GM18951 (cell line): Measurements from ENCODE around the gene ZNF740.

Experiments used
- POLR2A ChIP-seq: IDR thresholded peaks from 4 replicates; pipeline ENCODE4 v1.6.1; 2011; ENCODE audit warnings: mild to moderate bottlenecking; ENCODE audit not compliant: insufficient read length, insufficient read depth; ENCODE audit errors: extremely low read depth
- in situ Hi-C: fragments of 300-500 bp; cut with MboI; formaldehyde crosslinking; loops from one replicate; pipeline ENCODE4 v1.12.0; 2022; ENCODE audit warnings: low sequenced_read_pairs, mixed read lengths, inconsistent platforms; ENCODE audit not compliant: unreplicated experiment

Gene ZNF740

GRCh38 chr12:53181935-53182334 is 1.4 kb downstream of the ZNF740 start:
- in situ Hi-C loops, result no loop called here
- TF ChIP-seq POLR2A, result no peak

- in situ Hi-C loops, result no loop called here
- TF ChIP-seq POLR2A, result no peak
These were observed 2.4 kb downstream of the ZNF740 start for GRCh38 chr12:53182903-53183302.

GRCh38 chr12:53184828-53185227 is 4.3 kb downstream of the ZNF740 start:
- in situ Hi-C loops, result no loop called here
- no peak for TF ChIP-seq POLR2A

GRCh38 chr12:53185582-53186153 is 5.1 kb downstream of the ZNF740 start:
- TF ChIP-seq POLR2A, result no peak

GRCh38 chr12:53186745-53187144 is 6.2 kb downstream of the ZNF740 start:
- in situ Hi-C loops, result no loop called here
- TF ChIP-seq POLR2A, result no peak

More at GRCh38 chr12:53185582-53186153, 5.1 kb downstream of the ZNF740 start:
- in situ Hi-C loops, result no loop called here

GRCh38 chr12:53187145-53187899 is 6.8 kb downstream of the ZNF740 start:
- TF ChIP-seq POLR2A, result no peak
- in situ Hi-C loops, result no loop called here

- in situ Hi-C loops, result no loop called here
- peak; percentile 36 for TF ChIP-seq POLR2A
These were observed 9.7 kb downstream of the ZNF740 start for GRCh38 chr12:53190108-53190729.

GRCh38 chr12:53191096-53191884 is 10.8 kb downstream of the ZNF740 start:
- in situ Hi-C loops, result no loop called here
- TF ChIP-seq POLR2A, result no peak

GRCh38 chr12:53191885-53192530 is 11.5 kb downstream of the ZNF740 start:
- TF ChIP-seq POLR2A, result no peak
- in situ Hi-C loops, result no loop called here

- TF ChIP-seq POLR2A, result no peak
- in situ Hi-C loops, result no loop called here
These were observed 12.1 kb downstream of the ZNF740 start for GRCh38 chr12:53192531-53193021.

GRCh38 chr12:53193040-53193439 is 12.5 kb downstream of the ZNF740 start:
- in situ Hi-C loops, result no loop called here
- TF ChIP-seq POLR2A, result no peak

GRCh38 chr12:53193985-53194716 is 13.6 kb downstream of the ZNF740 start:
- in situ Hi-C loops, result no loop called here
- TF ChIP-seq POLR2A, result no peak
